SKM-1 (cell line): Measurements from ENCODE around the gene FEM1B.

Experiments used
- DNase-seq: peaks from one replicate; lab custom pipeline; 2025; ENCODE audit not compliant: unreplicated experiment; lab: John Stamatoyannopoulos, UW

The FEM1B gene

DNA sequence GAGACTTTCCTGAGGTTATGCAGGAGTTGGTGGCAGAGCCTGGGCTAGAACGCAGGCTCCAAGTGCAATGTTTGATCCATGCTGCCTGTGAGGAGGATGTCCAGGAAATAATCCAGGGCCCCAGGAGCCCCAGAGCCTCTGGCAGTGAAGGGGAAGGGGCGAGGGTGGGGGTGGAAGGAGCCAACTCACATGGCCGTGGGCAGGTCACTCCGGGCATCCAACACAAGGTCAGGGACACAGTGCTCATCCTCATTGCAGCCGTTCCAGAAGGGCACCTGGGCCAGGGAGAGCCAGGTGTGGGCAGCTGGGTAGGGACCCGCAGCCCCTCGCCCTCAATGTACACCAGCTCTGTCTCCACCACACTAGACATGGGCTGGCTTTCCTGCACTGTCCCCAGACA, 43.7 kb downstream of the FEM1B start:
- DNase-seq: no peak

DNA sequence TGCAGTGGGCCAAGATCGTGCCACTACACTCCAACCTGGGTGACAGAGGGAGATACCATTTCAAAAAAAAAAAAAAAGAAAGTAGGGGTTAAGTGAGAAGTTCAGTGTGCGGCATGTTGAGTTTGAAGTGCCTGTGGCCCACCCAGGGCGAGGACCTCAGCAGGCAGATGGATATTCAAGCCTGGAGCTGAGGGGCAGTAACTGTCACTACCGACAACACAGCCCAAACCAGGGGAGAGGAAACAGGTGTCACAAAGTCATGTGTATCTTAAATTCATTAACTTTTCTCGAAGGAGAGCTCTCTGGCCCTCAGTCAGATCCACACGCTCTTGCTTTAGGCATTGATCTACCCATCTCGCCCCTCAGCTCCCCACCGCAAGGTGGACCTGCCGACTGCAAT, 45.3 kb downstream of the FEM1B start:
- no peak for DNase-seq

DNA sequence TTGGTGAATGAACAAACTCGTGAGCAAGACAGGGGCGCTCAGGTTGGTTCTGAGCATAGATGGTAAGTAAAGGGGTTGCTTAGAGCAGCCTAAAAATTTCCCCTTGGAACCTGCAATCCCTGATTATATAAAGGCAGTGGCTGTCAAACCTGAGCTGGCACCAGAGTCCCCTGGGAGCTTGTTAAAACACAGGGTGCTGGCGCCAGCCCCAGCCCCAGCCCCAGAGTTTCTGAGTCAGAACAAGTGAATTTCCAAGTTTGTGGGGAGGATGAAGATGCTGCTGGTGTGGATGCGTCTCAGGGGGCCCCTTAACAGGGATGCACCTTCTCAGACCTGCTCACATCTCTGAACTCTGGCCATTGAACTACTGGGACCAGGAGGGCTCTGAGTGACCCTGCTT, 48.2 kb downstream of the FEM1B start:
- DNase-seq: no peak

- peak; percentile 12 for DNase-seq
Observed at GRCh38 chr15:68326711-68327354, 49.3 kb downstream of the FEM1B start.

- DNase-seq: no peak
Observed at GRCh38 chr15:68328443-68328842, 50.9 kb downstream of the FEM1B start.

GRCh38 chr15:68328964-68329363, 51.4 kb downstream of the FEM1B start:
- DNase-seq: no peak

GRCh38 chr15:68330416-68330815, 52.9 kb downstream of the FEM1B start:
- no peak for DNase-seq

GRCh38 chr15:68330901-68331300, 53.4 kb downstream of the FEM1B start:
- no peak for DNase-seq

GRCh38 chr15:68332266-68332665, 54.7 kb downstream of the FEM1B start:
- DNase-seq: no peak

GRCh38 chr15:68333775-68334470, 56.4 kb downstream of the FEM1B start:
- no peak for DNase-seq

DNA sequence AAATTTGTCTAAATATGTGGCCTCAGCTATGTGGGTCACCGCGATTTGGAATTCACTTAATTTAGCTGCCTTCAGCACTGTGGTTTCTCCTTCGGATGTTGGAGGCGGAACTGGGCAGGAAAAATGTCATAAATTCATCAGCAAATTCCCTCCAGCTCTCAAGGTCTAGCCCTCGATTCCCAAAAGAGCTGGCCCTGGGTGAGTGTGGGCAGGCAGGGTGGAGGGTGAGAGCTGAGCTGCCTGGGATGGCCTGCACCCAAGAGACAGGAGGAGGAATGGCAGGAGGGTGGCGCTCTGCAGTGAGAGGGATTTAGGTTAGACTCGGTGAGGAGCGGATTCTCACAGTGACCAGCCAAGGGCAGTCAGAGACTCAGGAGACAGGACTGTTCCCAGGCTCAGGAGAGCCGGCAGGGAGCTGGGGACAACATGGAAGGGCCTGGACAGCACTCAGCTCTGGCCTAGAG, 57.1 kb downstream of the FEM1B start:
- no peak for DNase-seq

- DNase-seq: no peak
Observed at GRCh38 chr15:68335251-68335650, 57.7 kb downstream of the FEM1B start.

DNA sequence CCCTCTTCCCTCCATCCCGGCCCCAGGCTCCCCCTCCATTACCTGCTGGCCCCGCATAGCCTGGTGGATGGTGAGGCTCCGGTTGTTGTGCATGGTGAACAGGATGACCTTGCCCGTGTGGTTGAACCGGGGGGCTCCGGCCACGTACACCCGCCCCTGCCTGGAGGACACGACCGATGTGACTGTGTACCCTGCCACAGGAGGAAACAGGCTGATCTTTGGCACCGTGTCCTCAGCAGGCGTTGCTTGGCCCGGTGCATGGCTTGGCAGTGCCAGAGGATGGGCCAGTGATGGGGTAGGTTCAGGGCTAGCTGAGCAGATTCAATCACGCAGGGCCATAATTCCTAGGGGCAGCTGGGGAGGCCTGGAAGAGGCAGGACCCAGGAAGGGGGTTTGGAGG, 58.1 kb downstream of the FEM1B start:
- DNase-seq: no peak

DNA sequence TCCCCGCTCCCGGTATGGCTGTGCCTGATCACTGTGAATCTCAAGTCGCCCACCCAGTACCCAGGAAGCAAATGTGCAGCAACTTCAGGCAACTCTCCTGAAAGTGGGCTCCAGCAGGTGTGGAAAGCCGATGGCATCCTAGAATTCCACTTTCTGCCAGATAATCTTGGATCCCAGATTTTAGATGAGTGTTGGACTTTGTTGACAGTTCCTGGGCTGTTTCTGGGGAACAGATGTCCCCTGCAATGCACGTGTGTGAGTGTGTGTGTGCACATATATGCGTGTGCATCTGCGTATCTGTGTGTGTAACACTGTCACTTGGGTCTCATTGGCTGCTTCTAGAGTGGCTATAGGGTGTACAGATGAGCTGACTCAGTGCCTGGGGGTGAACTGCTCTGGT, 59.0 kb downstream of the FEM1B start:
- DNase-seq: no peak

DNA sequence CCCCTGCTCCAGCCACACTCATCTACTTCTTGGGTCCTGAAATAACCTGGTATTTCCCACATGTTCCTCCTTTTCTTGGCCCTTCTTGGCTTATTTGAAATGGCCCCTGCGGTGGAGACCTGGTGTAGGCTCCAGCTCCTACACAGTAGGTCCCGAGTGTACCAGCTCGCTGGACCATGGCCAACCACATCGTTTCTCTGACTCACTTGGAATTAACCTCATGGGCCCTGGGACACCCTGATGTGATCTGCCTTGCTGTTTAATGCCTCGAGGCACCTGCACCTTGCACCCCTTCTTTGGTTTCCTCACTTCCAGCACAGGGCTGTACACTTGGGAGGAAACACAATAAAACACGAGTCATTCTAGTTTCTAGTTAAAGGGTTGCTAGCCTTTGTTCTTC, 60.3 kb downstream of the FEM1B start:
- no peak for DNase-seq

DNA sequence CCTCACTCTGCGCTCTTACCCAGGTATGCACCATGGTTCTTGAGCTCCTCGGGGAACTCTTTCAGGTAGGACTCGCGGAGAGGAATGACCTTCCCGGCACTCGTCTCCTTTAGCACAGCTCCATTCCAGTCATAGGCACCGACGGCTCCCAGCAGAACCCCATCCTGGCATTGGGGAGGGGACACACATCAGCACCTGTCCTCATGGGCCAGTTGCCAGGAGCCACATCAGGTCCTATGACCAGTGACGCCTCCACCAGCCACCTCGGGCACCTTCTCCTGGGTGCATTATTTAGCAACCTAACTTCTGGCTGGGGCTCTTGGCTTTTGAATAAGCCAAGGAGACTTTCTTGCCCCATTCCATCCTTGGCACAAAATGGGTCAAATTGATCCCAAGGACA, 61.9 kb downstream of the FEM1B start:
- DNase-seq: no peak

GRCh38 chr15:68340726-68341671, 63.5 kb downstream of the FEM1B start:
- no peak for DNase-seq

- peak; percentile 6 for DNase-seq
Observed at GRCh38 chr15:68341760-68342725, 64.5 kb downstream of the FEM1B start.

DNA sequence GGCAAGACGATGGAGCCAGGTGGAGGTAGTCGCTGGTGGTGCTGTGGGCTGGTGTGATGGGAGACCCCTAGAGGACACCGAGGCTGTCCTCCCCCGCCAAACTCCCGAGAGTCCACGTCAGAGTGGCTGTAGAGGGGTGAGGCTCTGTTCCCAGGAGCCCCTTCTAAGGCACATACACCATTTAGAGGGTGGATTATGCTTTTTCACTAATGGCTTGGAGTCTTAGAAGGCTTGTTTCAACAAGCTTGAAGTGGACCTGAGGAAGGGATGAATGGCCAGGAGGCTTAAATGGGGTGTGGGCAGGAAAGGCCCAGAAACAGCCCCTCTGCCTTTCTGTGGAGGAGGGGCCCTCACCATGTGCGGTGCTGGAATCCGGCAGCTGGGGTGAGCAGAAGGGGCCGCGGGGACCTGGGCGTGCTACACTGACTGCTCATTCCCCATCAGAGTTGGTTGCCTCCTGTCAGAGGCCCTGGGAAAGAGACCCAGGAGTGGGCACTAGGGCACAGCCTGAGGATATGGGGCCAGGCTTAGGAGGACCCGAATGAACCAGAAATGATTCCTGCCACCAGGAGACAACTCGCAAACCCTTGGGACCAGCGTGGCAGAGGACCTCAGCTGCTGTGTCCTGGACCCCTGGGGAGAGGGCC, 66.2 kb downstream of the FEM1B start:
- DNase-seq: no peak

GRCh38 chr15:68344600-68344999, 67.1 kb downstream of the FEM1B start:
- no peak for DNase-seq
